ENCODE results near the gene PNMA8C. TPM values are rescaled to one million over a fixed set of nuclear protein-coding genes. Genes with fewer than 3 reads are reported as not detected.

PNMA8C gene
- total RNA-seq, 1 experiment from 2014 or later: not detected

- ChIA-PET POLR2A (no interaction called here), CTCF (no interaction called here)
- no peak overlapping the region for H3K4me3 ChIP-seq (ENCODE audit: low read depth in 2 of 2, low read length in 2 of 2)
- H3K36me3 ChIP-seq (ENCODE audit: control insufficient read depth, insufficient read depth, low read length): no peaks in the 10 kb centered on the region
- H3K9me3 ChIP-seq (ENCODE audit: control insufficient read depth, insufficient read depth, low read depth, low read length): no peaks in the 10 kb centered on the region
- H3K27me3 ChIP-seq (ENCODE audit: control insufficient read depth, insufficient read depth, low read length): no peaks in the 10 kb centered on the region
- TF ChIP-seq TCF7L2 (IDR thresholded peaks at IDR 0.05; ENCODE audit: low read depth, low read length) (no peak), REST (IDR thresholded peaks at IDR 0.05; ENCODE audit: insufficient read depth in 1 of 2, low read depth in 2 of 2, low read length in 1 of 2) (no peak), POLR2AphosphoS5 (IDR thresholded peaks at IDR 0.05; ENCODE audit: low read depth, low read length) (no peak), CTCF (IDR thresholded peaks at IDR 0.05) (no peak), SIN3A (IDR thresholded peaks at IDR 0.05; ENCODE audit: borderline replicate concordance, insufficient read depth, low read depth, low read length) (no peak)
- ATAC-seq: no peak
- intact Hi-C loops (cut with micrococcal nuclease; ENCODE audit: unreplicated experiment) (no loop called here), in situ Hi-C loops (cut with HindIII; ENCODE audit: low pct_unique_long_range_greater_than_20kb, low sequenced_read_pairs) (no loop called here)
- H3K4me1 ChIP-seq (ENCODE audit: control insufficient read depth, insufficient read depth, low read length): no peaks in the 10 kb centered on the region
- BruUV-seq (replicated peaks): no TSS peak
- no peak overlapping the region for H3K27ac ChIP-seq (ENCODE audit: low read length)
- no peak for DNase-seq (ENCODE audit: low read depth, low spot score)
Measured at GRCh38 chr19:46474211-46474610, 45.5 kb upstream of the PNMA8C start.

- BruUV-seq (replicated peaks): no TSS peak
- Histone ChIP-seq H3K9me3 (ENCODE audit: control insufficient read depth, insufficient read depth, low read depth, low read length) (no peaks in the 10 kb centered on the region), H3K4me3 (ENCODE audit: low read depth in 2 of 2, low read length in 2 of 2) (no peak overlapping the region), H3K4me1 (ENCODE audit: control insufficient read depth, insufficient read depth, low read length) (no peaks in the 10 kb centered on the region), H3K27me3 (ENCODE audit: control insufficient read depth, insufficient read depth, low read length) (no peaks in the 10 kb centered on the region), H3K36me3 (ENCODE audit: control insufficient read depth, insufficient read depth, low read length) (no peaks in the 10 kb centered on the region), H3K27ac (ENCODE audit: low read length) (no peak overlapping the region)
- ChIA-PET CTCF (interaction anchor here (1.1 kb wide), 1 partner anchor 9 kb away, joined by 3 read pairs; no protein-coding TSS in a partner anchor), POLR2A (no interaction called here)
- TF ChIP-seq CTCF (IDR thresholded peaks at IDR 0.05) (no peak), POLR2AphosphoS5 (IDR thresholded peaks at IDR 0.05; ENCODE audit: low read depth, low read length) (no peak), SIN3A (IDR thresholded peaks at IDR 0.05; ENCODE audit: borderline replicate concordance, insufficient read depth, low read depth, low read length) (no peak), REST (IDR thresholded peaks at IDR 0.05; ENCODE audit: insufficient read depth in 1 of 2, low read depth in 2 of 2, low read length in 1 of 2) (no peak), TCF7L2 (IDR thresholded peaks at IDR 0.05; ENCODE audit: low read depth, low read length) (no peak)
- intact Hi-C loops (cut with micrococcal nuclease; ENCODE audit: unreplicated experiment) (no loop called here), in situ Hi-C loops (cut with HindIII; ENCODE audit: low pct_unique_long_range_greater_than_20kb, low sequenced_read_pairs) (no loop called here)
- ATAC-seq (no peak), DNase-seq (ENCODE audit: low read depth, low spot score) (no peak)
Measured at GRCh38 chr19:46472592-46472991, 43.9 kb upstream of the PNMA8C start.

Data from Panc1 (cell line).